ENCODE data around the gene ZBTB34.

The ZBTB34 gene

GRCh38 chr9:126880226-126880946 lies 19.9 kb downstream of the ZBTB34 start:
- ATAC-seq = no peak

DNA sequence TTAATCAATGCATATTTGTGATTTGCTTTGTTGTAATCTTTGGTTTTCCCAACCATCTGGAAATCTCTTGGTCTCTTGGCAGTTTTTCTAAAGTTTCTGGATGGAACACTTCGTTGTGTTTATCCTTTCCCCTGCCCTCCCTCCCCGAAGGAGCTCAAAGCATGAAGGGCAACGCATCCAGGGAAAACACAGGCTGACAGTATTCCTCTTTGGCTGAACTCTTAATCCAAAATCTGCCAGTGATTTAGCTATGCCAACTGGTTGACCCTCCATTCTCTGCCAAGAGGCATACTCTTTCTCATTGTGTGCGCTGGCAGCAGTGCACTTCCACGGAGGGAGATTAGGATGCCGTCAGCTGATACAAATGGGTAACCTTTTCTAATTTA lies 20.5 kb downstream of the ZBTB34 start:
- ATAC-seq = no peak

- ATAC-seq = no peak
Measured at GRCh38 chr9:126882746-126883145, 22.3 kb downstream of the ZBTB34 start.

- no peak for ATAC-seq
Measured at GRCh38 chr9:126883636-126884035, 23.2 kb downstream of the ZBTB34 start.

GRCh38 chr9:126885131-126885641 lies 24.7 kb downstream of the ZBTB34 start:
- ATAC-seq = no peak

DNA sequence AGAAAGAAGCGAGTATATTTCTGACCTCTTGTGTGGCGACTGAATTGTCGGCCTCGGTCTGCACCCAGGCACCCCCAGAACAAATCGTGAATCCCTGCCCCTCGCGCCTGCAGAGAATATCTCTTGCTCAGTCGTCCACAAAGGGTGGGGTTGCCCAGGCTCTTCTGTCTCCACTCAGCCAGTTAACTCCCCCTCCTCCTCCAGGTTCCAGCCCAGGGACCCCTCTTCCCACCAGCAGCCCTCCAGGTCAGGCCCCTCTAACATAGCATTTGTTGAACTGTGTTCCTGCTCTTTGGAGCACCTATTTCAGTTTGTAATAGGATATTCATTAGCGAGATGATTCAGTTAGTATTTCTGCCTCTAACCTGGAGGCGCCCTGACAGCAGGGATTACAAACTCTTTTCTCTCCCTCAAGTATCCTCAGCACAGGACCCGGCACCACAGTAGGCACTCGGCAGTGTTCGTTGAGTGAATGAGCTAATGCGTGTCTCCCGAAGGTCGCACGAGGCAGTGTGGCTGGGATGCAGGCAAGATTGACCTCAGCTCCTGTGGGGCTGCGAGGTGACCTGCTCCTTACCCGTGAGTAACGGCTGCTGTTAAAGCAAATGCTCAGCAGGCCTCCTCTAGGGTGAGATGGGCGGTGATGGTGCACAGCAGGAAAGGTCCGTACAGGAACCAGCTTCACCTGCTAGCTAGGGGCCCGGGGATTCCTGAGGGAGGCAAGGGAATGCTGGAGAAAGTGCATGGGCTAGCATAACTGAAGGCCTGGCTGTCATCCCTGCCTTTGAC lies 25.8 kb downstream of the ZBTB34 start:
- no peak for ATAC-seq

- ATAC-seq = no peak
Measured at GRCh38 chr9:126886897-126887296, 26.5 kb downstream of the ZBTB34 start.

GRCh38 chr9:126891676-126892075 lies 31.2 kb downstream of the ZBTB34 start:
- no peak for ATAC-seq

DNA sequence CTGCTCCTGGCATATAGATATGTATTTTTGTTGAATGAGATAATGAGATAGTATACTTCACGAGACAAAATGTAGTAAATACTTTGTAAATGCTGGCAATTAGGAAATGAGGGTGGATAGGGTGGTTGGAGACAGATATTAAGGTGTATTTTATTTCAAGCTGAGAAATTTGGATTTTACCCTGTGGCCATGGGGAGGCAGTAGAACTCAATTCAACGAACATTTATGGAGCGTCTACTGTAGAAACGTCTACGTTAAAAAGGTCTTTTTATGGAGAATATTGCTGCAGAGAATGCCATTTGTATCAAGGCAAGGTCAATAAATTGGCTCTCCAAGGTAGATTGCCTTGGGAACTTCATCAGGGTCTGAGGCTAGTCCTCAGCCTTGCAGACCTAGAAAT lies 32.6 kb downstream of the ZBTB34 start:
- no peak for ATAC-seq

GRCh38 chr9:126894052-126894603 lies 33.7 kb downstream of the ZBTB34 start:
- no peak for ATAC-seq

DNA sequence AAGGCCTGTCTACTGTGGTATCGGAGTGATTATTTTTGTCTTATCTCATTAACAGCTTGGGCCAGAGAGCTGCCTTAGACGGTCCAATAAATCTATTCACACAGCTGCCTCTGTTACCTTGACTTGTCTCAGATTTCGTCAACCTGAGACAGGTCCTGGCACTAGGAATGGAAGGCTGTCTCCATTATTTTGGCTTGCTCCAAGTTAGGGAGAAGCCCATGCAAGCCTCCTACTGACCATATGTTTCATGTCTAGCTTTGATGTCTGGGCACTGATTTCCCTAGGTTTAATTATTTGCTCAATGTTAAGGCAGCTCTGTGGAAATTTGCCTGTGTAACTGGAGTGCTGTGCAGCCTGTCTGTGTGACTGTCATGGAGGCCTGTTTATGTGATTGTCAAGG lies 41.8 kb downstream of the ZBTB34 start:
- ATAC-seq = no peak

DNA sequence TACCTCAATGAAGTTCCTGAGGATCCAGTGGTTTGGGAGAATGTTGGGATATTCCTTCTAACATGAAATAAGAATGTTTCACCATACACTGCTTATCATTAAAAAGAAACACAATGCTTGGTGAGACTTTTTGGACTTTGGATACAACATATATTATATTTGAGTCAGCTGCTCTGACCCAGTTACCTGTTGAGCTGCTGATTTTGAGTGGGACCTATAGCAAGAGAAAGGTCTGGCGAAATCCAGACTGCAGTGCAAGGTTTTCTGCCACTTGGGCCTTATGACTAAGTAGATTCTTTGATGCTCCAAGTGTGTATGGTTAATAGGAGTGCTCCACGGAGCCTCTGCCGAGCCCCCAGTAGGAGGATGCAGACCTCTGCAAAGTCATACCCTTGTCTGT lies 44.1 kb downstream of the ZBTB34 start:
- ATAC-seq = no peak

- no peak for ATAC-seq
Measured at GRCh38 chr9:126906091-126906490, 45.7 kb downstream of the ZBTB34 start.

- no peak for ATAC-seq
Measured at GRCh38 chr9:126907058-126907457, 46.6 kb downstream of the ZBTB34 start.

DNA sequence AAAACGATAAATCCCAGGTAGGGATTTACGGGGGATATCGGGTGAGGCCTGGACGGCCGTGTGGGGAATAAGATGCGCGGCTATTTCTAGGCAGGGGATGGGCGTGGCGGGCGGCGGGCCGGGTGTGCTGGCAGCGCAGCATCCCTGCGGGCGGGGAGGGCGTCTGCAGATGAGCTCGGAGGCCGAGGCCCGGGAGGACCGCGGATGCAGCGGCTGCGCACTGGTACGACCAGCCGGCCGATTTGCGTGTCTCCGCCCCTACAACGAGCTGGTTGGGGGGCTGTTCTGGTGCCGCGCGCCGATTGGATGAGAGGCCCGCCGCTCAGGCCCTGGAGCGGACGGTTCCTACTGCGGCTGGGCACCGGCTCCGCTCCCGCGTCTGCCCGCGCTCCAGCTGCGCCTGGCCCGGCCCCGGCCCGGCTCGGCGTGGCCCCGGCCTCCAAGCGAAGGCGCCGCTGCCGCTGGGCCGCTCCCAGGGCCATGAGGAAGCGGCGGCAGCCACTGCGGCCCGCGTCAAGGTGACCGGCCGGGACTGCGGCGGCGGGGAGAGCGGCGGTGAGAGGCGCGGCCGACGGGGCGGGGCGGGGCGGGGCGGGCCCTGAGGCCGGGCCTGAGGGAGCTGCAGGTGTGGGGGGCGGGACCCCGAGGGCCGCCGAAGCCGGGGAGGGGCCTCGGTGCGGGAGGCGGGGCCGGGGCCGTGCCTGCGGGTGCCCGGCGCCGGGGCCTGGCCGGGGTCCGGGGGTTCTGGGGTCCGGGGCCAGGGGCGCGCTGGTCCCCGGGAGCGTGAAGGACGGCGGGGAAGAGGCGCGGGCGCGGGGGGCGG lies 54.2 kb downstream of the ZBTB34 start, which contains the start of gene RALGPS1:
TSS of gene RALGPS1 (plus strand) at position 325 of the 823 bp plus-strand sequence. CDS start 47,508 bp downstream, outside the sequence.
- ATAC-seq = peak; percentile 98 to 99

GRCh38 chr9:126915281-126915816 lies 54.9 kb downstream of the ZBTB34 start:
- no peak for ATAC-seq

DNA sequence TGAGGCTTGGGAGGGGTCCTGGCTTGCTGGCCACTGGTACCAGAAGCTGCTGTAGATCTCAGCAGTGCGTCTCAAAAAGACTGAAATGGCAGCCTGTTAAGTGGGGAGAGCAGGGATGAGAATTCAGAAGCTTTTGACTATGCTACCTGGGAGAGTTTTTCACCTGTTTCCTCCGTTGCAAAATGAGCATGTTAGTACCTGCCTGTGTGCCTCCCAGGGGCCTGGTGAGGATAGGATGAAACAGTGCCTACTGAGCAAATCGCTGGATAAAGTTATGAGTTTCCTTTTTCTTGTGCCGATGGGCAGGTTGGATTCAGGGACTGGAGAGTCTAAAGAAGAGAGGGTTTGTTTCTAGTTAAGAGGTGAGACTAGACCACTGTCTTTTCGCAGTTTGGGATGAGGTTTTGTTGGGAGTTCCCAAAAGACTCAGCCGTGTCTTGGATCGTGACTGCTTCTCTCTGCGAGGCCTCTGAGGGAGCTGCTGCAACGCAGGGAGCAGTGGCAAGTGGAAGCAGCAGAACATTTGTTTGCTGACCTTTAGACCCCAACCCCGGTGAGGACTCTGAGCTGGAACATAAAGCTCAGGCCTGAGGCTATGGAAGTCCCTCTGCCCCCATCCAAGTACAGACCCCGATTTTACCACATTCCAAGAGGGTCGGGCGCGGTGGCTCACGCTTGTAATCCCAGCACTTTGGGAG lies 55.6 kb downstream of the ZBTB34 start:
- no peak for ATAC-seq

DNA sequence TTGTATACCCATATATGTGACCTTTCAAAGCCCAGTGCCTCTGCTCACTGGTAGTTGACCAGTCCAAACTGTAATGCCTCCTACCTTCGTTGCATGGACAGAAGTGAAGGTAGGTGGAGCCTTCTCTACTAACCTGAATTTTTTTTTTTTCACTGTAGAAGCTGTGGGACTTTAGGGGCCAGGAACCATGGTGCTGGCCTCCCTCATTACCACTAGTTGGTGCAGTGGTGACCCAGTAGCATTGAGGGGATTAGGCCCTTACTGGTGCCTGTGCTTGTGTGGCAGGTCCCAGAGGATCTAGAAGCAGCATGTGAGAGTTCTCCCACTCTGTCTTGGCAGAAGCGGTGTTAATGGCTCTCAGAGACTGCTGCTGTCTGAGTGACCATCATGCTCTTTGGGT lies 56.5 kb downstream of the ZBTB34 start:
- no peak for ATAC-seq

DNA sequence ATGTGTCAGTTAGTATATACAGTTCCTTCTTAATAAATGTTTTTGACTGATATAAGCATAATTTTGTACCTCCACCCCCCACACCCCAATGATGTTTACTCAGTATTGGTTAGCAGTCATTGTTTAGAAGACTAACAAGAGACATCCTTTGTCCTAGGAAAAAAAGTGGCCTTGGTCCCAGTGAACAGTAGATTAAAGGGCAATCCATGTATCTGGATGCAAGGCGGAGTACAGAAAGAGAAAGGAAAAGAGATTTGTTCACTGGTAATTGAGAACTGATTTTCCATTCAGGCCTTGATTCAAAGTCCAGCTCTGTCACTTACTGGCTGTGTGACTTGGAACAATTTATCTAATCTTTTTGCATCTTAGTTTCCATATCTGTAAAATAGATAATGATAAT lies 58.8 kb downstream of the ZBTB34 start:
- ATAC-seq = no peak

GRCh38 chr9:126925876-126926275 lies 65.4 kb downstream of the ZBTB34 start:
- no peak for ATAC-seq

DNA sequence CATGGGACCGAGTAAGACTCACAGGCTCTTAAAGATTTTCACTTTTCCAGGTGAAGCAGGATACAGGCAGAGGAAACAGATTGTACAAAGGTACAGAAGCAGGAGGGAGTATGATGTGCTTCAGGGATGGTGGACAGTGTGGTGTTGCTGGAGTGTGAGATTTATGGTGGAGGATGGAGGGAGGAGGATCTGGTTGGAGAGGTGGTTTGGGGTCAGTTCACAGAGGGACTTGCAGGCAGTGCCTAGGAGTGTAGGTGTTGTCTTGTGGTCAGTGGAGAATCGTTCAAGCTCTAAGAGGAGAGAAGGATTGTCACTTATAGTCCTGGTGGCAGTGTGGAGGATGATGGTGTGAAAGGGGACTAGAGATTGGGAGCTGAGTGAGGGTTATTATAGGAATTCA lies 65.9 kb downstream of the ZBTB34 start:
- ATAC-seq = no peak

- ATAC-seq = no peak
Measured at GRCh38 chr9:126927419-126927818, 67.0 kb downstream of the ZBTB34 start.

Data from activated CD4-positive, CD25-positive, alpha-beta regulatory T cell treated with anti-CD3 and anti-CD28 coated beads, Interleukin-2, amount 50 U/mL, for 24 hours (primary cell).